HepG2 (cell line): ENCODE results near the gene OR2L8.

Experiments used
- MAX ChIP-seq: IDR thresholded peaks from 2 replicates; pipeline ENCODE4 v1.6.1; 2012; ENCODE audit warnings: inconsistent platforms
- SMAD1 ChIP-seq: sonication (generic); formaldehyde crosslinking; IDR thresholded peaks from 2 replicates; pipeline ENCODE4 v1.4.0; 2020; ENCODE audit warnings: missing genetic modification reagents, low read depth, mild to moderate bottlenecking, borderline replicate concordance
- TCF7 ChIP-seq: sonication (generic); IDR thresholded peaks from 2 replicates; pipeline ENCODE4 v1.6.1; 2016; ENCODE audit warnings: antibody characterized with exemption, low read depth
- ZNF644 ChIP-seq: IDR thresholded peaks from 2 replicates; pipeline ENCODE4 v1.6.1; 2016; ENCODE audit warnings: low read depth

DNA sequence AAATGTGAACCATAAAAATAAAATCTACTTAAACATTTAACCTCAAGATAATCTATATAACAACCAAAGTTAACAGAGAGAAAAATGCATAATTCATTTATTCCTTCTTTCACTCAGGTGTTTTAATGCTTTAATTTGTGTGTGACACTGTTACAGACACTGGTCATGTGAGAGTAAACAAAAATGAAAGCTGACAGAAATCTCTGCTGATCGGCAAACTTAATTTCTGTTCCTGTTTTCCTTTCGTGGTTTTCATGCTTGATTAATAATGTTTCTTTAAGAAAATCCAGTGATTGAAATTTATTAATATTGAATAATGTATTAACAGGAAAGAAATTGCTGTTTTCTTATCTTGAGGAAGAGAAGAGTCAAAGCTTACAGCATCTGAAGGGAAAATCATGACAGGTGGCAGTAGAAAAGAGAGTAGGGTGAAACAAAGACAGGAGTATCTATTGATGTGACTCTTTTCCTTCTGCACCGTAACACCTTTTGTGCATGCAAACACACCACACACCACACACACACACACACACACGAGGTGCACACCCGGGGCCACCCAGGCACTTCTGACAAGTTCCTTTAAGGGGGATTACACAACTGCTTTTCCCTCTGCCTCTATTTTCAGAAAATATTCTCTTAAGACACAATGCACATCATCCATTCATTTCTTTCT is 18.0 kb downstream of the OR2L8 start:
- TF ChIP-seq MAX (no peak), ZNF644 (CRISPR knock-in tag) (no peak), SMAD1 (no peak), TCF7 (no peak)
